Pulmonary artery endothelial cell (primary cell): ENCODE data around the gene GALNT7. TPM values are rescaled to one million over a fixed set of nuclear protein-coding genes. Genes with fewer than 3 reads are reported as not detected.

ENCODE experiments used
- DNase-seq: peaks from one replicate; pipeline ENCODE4 v3.0.0-alpha.2; 2011; ENCODE audit warnings: low read depth, low spot score
- total RNA-seq: library from RNA; depleted of rRNA; stranded (reverse); fragments of >200 nt; gene quantifications from 2 replicates; pipeline ENCODE4 v1.2.3, GENCODE V29; 2014

The GALNT7 gene
- total RNA-seq, 1 donor from 2014 or later: 42.9 TPM

- DNase-seq: no peak
These were observed 93.8 kb downstream of the GALNT7 start for GRCh38 chr4:173262375-173262774.

GRCh38 chr4:173264245-173264644 is 95.6 kb downstream of the GALNT7 start:
- no peak for DNase-seq

- no peak for DNase-seq
These were observed 96.1 kb downstream of the GALNT7 start for GRCh38 chr4:173264684-173265185.

GRCh38 chr4:173265751-173266150 is 97.1 kb downstream of the GALNT7 start:
- DNase-seq: no peak

GRCh38 chr4:173267711-173268110 is 99.1 kb downstream of the GALNT7 start:
- DNase-seq: no peak

- no peak for DNase-seq
These were observed 100.7 kb downstream of the GALNT7 start for GRCh38 chr4:173269280-173269679.

GRCh38 chr4:173270312-173271027 is 101.9 kb downstream of the GALNT7 start:
- no peak for DNase-seq

- no peak for DNase-seq
These were observed 103.7 kb downstream of the GALNT7 start for GRCh38 chr4:173272314-173272713.

- DNase-seq: no peak
These were observed 104.4 kb downstream of the GALNT7 start for GRCh38 chr4:173272996-173273395.

GRCh38 chr4:173273941-173274340 is 105.3 kb downstream of the GALNT7 start:
- DNase-seq: no peak

- no peak for DNase-seq
These were observed 106.1 kb downstream of the GALNT7 start for GRCh38 chr4:173274744-173275143.

- no peak for DNase-seq
These were observed 106.5 kb downstream of the GALNT7 start for GRCh38 chr4:173275150-173275549.

GRCh38 chr4:173277340-173277739 is 108.7 kb downstream of the GALNT7 start:
- DNase-seq: no peak

GRCh38 chr4:173280998-173281397 is 112.4 kb downstream of the GALNT7 start:
- DNase-seq: no peak

- DNase-seq: no peak
These were observed 113.0 kb downstream of the GALNT7 start for GRCh38 chr4:173281406-173282255.

- DNase-seq: no peak
These were observed 113.6 kb downstream of the GALNT7 start for GRCh38 chr4:173282256-173282562.

GRCh38 chr4:173282626-173283025 is 114.0 kb downstream of the GALNT7 start:
- DNase-seq: no peak

- no peak for DNase-seq
These were observed 115.9 kb downstream of the GALNT7 start for GRCh38 chr4:173284463-173284862.

GRCh38 chr4:173287486-173287885 is 118.9 kb downstream of the GALNT7 start:
- DNase-seq: no peak

GRCh38 chr4:173288296-173288695 is 119.7 kb downstream of the GALNT7 start:
- DNase-seq: no peak

GRCh38 chr4:173288698-173289352 is 120.2 kb downstream of the GALNT7 start:
- DNase-seq: no peak

GRCh38 chr4:173289353-173289727 is 120.7 kb downstream of the GALNT7 start:
- no peak for DNase-seq
